DOHH2 (cell line): Measurements from ENCODE around the gene LCMT1.
A peak's percentile ranks its signal among the peaks of the same experiment; 100 is the strongest.

ENCODE experiments used
- EZH2phosphoT487 ChIP-seq: fragments of 200-600 bp; sonication (generic); IDR thresholded peaks from 2 replicates; pipeline ENCODE4 v1.6.1; 2017; ENCODE audit warnings: borderline replicate concordance, mild to moderate bottlenecking, antibody characterized with exemption, low read length, moderate library complexity, mixed read lengths
- TF ChIP-seq, protein P1 (sequence below): fragments of 200-600 bp; sonication (generic); IDR thresholded peaks from one replicate; pipeline ENCODE4 v1.5.1; 2014; ENCODE audit warnings: antibody characterized with exemption, mild to moderate bottlenecking, low read depth, low read length; ENCODE audit not compliant: poor library complexity, severe bottlenecking

GRCh38 chr16:25108054-25108453, 3.5 kb upstream of the LCMT1 start:
- TF ChIP-seq, protein P1, sequence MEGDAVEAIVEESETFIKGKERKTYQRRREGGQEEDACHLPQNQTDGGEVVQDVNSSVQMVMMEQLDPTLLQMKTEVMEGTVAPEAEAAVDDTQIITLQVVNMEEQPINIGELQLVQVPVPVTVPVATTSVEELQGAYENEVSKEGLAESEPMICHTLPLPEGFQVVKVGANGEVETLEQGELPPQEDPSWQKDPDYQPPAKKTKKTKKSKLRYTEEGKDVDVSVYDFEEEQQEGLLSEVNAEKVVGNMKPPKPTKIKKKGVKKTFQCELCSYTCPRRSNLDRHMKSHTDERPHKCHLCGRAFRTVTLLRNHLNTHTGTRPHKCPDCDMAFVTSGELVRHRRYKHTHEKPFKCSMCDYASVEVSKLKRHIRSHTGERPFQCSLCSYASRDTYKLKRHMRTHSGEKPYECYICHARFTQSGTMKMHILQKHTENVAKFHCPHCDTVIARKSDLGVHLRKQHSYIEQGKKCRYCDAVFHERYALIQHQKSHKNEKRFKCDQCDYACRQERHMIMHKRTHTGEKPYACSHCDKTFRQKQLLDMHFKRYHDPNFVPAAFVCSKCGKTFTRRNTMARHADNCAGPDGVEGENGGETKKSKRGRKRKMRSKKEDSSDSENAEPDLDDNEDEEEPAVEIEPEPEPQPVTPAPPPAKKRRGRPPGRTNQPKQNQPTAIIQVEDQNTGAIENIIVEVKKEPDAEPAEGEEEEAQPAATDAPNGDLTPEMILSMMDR, result peak; percentile 63
- no peak for TF ChIP-seq EZH2phosphoT487
